ENCODE data around the gene PPIP5K2. TPM values are rescaled to one million over a fixed set of nuclear protein-coding genes. Genes with fewer than 3 reads are reported as not detected.

The PPIP5K2 gene
- total and polyA plus RNA-seq, 2 of the 8 experiments (the other 6 are each of a cell fraction or from before 2014, with no cell fraction given): 14.8 to 46.6 TPM

DNA sequence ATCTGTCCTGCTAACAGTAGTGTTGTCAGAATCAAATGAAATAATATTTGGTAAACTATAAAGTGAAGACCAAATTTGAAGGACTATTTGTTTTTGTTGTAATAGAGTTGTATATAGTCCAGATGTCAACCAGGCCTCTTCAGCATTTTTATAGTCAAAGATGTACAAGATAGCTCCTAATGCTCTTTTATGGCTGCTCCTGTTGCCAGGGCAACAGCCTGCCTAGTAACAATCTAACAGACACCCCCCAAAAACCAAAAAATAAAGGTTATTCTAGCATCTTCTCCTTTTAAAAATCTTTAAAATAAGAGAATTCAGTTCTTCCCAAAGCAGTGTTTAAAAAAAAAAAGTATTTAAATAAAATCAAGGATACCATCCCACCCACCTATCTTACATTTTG, 89.0 kb downstream of the PPIP5K2 start (continued):
- TF ChIP-seq, protein P1, sequence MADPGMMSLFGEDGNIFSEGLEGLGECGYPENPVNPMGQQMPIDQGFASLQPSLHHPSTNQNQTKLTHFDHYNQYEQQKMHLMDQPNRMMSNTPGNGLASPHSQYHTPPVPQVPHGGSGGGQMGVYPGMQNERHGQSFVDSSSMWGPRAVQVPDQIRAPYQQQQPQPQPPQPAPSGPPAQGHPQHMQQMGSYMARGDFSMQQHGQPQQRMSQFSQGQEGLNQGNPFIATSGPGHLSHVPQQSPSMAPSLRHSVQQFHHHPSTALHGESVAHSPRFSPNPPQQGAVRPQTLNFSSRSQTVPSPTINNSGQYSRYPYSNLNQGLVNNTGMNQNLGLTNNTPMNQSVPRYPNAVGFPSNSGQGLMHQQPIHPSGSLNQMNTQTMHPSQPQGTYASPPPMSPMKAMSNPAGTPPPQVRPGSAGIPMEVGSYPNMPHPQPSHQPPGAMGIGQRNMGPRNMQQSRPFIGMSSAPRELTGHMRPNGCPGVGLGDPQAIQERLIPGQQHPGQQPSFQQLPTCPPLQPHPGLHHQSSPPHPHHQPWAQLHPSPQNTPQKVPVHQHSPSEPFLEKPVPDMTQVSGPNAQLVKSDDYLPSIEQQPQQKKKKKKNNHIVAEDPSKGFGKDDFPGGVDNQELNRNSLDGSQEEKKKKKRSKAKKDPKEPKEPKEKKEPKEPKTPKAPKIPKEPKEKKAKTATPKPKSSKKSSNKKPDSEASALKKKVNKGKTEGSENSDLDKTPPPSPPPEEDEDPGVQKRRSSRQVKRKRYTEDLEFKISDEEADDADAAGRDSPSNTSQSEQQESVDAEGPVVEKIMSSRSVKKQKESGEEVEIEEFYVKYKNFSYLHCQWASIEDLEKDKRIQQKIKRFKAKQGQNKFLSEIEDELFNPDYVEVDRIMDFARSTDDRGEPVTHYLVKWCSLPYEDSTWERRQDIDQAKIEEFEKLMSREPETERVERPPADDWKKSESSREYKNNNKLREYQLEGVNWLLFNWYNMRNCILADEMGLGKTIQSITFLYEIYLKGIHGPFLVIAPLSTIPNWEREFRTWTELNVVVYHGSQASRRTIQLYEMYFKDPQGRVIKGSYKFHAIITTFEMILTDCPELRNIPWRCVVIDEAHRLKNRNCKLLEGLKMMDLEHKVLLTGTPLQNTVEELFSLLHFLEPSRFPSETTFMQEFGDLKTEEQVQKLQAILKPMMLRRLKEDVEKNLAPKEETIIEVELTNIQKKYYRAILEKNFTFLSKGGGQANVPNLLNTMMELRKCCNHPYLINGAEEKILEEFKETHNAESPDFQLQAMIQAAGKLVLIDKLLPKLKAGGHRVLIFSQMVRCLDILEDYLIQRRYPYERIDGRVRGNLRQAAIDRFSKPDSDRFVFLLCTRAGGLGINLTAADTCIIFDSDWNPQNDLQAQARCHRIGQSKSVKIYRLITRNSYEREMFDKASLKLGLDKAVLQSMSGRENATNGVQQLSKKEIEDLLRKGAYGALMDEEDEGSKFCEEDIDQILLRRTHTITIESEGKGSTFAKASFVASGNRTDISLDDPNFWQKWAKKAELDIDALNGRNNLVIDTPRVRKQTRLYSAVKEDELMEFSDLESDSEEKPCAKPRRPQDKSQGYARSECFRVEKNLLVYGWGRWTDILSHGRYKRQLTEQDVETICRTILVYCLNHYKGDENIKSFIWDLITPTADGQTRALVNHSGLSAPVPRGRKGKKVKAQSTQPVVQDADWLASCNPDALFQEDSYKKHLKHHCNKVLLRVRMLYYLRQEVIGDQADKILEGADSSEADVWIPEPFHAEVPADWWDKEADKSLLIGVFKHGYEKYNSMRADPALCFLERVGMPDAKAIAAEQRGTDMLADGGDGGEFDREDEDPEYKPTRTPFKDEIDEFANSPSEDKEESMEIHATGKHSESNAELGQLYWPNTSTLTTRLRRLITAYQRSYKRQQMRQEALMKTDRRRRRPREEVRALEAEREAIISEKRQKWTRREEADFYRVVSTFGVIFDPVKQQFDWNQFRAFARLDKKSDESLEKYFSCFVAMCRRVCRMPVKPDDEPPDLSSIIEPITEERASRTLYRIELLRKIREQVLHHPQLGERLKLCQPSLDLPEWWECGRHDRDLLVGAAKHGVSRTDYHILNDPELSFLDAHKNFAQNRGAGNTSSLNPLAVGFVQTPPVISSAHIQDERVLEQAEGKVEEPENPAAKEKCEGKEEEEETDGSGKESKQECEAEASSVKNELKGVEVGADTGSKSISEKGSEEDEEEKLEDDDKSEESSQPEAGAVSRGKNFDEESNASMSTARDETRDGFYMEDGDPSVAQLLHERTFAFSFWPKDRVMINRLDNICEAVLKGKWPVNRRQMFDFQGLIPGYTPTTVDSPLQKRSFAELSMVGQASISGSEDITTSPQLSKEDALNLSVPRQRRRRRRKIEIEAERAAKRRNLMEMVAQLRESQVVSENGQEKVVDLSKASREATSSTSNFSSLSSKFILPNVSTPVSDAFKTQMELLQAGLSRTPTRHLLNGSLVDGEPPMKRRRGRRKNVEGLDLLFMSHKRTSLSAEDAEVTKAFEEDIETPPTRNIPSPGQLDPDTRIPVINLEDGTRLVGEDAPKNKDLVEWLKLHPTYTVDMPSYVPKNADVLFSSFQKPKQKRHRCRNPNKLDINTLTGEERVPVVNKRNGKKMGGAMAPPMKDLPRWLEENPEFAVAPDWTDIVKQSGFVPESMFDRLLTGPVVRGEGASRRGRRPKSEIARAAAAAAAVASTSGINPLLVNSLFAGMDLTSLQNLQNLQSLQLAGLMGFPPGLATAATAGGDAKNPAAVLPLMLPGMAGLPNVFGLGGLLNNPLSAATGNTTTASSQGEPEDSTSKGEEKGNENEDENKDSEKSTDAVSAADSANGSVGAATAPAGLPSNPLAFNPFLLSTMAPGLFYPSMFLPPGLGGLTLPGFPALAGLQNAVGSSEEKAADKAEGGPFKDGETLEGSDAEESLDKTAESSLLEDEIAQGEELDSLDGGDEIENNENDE (IDR thresholded peaks at IDR 0.05; ENCODE audit: insufficient replicate concordance, low read length): no peak
- no peak for TF ChIP-seq CBX8 (IDR thresholded peaks at IDR 0.05; ENCODE audit: borderline replicate concordance, low read depth, low read length)
- no peak for TF ChIP-seq RAD21 (IDR thresholded peaks at IDR 0.05 in 1 of 2, conservative IDR thresholded peaks at IDR 0.05 in 1 of 2; ENCODE audit: low read depth in 2 of 2, low read length in 2 of 2)
- TF ChIP-seq TEAD4 (IDR thresholded peaks at IDR 0.05; ENCODE audit: low read depth, low read length): no peak
- no peak for TF ChIP-seq POLR2AphosphoS5 (IDR thresholded peaks at IDR 0.05; ENCODE audit: low read depth, low read length)
- no peak for TF ChIP-seq JUND (IDR thresholded peaks at IDR 0.05; ENCODE audit: low read length)
- TF ChIP-seq BACH1 (IDR thresholded peaks at IDR 0.05; ENCODE audit: low read length): no peak
- TF ChIP-seq SP2 (IDR thresholded peaks at IDR 0.05; ENCODE audit: low read length): no peak
- no peak for TF ChIP-seq RNF2 (IDR thresholded peaks at IDR 0.05; ENCODE audit: borderline replicate concordance, low read depth, low read length, missing control alignments, poor library complexity, severe bottlenecking)
- TF ChIP-seq, protein P2, sequence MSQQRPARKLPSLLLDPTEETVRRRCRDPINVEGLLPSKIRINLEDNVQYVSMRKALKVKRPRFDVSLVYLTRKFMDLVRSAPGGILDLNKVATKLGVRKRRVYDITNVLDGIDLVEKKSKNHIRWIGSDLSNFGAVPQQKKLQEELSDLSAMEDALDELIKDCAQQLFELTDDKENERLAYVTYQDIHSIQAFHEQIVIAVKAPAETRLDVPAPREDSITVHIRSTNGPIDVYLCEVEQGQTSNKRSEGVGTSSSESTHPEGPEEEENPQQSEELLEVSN (IDR thresholded peaks at IDR 0.05): no peak
- no peak for TF ChIP-seq HDAC6 (IDR thresholded peaks at IDR 0.05; ENCODE audit: low read depth, low read length)

Measured in H1 (cell line).